Measurements from ENCODE around the gene KIAA1586. TPM values are rescaled to one million over a fixed set of nuclear protein-coding genes. Genes with fewer than 3 reads are reported as not detected.

Gene KIAA1586
- total RNA-seq, 1 donor from 2014 or later: 5.7 TPM

DNA sequence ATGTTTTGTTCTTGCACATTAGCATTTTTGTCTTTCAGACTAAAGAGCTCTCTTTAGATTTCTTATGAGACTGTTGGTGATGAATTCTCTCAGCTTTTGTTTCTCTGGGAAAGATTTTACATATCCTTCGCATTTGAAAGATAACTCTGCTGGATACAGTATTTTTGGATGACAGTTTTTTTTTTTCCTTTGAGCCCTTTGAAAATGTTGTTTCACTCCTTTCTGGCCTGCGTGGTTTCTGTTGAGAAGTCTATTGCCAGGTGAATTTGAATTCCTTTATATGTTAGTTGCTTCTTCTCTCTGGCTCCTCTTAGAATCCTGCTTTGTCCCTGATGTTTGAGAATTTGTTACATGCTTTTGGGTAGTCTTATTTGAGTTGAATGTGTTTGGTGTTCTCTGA, 22.2 kb upstream of the KIAA1586 start:
- intact Hi-C loops (cut with micrococcal nuclease): loop anchor here (5.0 kb wide), 1 partner anchor 117 kb away; no protein-coding TSS in a partner anchor
- Histone ChIP-seq H3K9me3 (replicated peaks) (peaks cover 30% of the 10 kb centered on the region), H3K36me3 (no peaks in the 10 kb centered on the region), H3K27ac (replicated peaks) (no peak overlapping the region), H3K4me1 (no peaks in the 10 kb centered on the region), H3K27me3 (ENCODE audit: low read depth) (no peaks in the 10 kb centered on the region), H3K4me3 (no peak overlapping the region)
- DNase-seq: no peak
- TF ChIP-seq, protein P1, sequence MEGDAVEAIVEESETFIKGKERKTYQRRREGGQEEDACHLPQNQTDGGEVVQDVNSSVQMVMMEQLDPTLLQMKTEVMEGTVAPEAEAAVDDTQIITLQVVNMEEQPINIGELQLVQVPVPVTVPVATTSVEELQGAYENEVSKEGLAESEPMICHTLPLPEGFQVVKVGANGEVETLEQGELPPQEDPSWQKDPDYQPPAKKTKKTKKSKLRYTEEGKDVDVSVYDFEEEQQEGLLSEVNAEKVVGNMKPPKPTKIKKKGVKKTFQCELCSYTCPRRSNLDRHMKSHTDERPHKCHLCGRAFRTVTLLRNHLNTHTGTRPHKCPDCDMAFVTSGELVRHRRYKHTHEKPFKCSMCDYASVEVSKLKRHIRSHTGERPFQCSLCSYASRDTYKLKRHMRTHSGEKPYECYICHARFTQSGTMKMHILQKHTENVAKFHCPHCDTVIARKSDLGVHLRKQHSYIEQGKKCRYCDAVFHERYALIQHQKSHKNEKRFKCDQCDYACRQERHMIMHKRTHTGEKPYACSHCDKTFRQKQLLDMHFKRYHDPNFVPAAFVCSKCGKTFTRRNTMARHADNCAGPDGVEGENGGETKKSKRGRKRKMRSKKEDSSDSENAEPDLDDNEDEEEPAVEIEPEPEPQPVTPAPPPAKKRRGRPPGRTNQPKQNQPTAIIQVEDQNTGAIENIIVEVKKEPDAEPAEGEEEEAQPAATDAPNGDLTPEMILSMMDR (IDR thresholded peaks at IDR 0.05; ENCODE audit: borderline replicate concordance): no peak

DNA sequence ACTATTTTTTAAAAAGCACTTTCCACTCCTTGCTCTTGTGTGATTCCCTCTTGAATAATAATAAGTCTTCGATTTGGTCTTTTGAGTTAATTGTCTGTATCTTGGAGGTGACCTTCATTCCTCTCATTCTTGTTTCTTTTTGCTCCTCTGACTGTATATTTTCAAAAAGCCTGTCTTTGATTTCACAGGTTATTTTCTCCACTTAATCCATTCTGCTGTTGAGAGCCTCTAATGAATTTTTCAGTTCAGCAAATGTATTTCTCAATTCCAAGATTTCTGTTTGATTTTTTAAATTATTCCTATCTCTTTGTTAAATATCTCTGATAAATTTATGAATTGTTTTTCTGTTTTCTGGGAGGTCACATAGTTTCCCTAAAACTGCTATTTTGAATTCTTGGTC, 21.7 kb upstream of the KIAA1586 start:
- H3K4me3 ChIP-seq: no peak overlapping the region
- peaks cover 30% of the 10 kb centered on the region for H3K9me3 ChIP-seq (replicated peaks)
- no peaks in the 10 kb centered on the region for H3K4me1 ChIP-seq
- TF ChIP-seq, protein P1 (IDR thresholded peaks at IDR 0.05; ENCODE audit: borderline replicate concordance): no peak
- intact Hi-C loops (cut with micrococcal nuclease): loop anchor here (5.0 kb wide), 1 partner anchor 117 kb away; no protein-coding TSS in a partner anchor
- no peak for DNase-seq
- no peak overlapping the region for H3K27ac ChIP-seq (replicated peaks)
- no peaks in the 10 kb centered on the region for H3K27me3 ChIP-seq (ENCODE audit: low read depth)
- no peaks in the 10 kb centered on the region for H3K36me3 ChIP-seq

DNA sequence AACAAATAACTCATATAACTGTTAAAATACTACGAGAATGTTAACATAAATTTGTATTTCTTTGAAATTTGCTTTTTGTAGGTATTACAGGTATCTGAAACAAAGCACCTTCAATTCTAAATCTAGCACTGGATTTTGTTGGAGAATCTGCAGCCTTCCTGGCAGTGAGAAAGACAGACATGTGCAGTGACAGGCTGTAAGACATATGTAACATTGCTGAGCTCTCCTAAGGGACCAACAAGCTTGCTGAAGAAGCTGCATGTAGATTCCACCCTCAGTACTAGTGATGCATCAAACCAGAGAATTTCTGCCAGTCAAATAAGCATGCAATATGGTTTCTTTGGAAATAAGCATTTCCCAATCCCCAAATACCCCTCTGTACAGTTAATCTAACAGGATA, 20.5 kb upstream of the KIAA1586 start:
- TF ChIP-seq, protein P1 (IDR thresholded peaks at IDR 0.05; ENCODE audit: borderline replicate concordance): no peak
- intact Hi-C loops (cut with micrococcal nuclease): no loop called here
- Histone ChIP-seq H3K4me3 (no peak overlapping the region), H3K9me3 (replicated peaks) (peaks cover 30% of the 10 kb centered on the region), H3K36me3 (no peaks in the 10 kb centered on the region), H3K4me1 (no peaks in the 10 kb centered on the region), H3K27me3 (ENCODE audit: low read depth) (no peaks in the 10 kb centered on the region), H3K27ac (replicated peaks) (no peak overlapping the region)
- DNase-seq: no peak

DNA sequence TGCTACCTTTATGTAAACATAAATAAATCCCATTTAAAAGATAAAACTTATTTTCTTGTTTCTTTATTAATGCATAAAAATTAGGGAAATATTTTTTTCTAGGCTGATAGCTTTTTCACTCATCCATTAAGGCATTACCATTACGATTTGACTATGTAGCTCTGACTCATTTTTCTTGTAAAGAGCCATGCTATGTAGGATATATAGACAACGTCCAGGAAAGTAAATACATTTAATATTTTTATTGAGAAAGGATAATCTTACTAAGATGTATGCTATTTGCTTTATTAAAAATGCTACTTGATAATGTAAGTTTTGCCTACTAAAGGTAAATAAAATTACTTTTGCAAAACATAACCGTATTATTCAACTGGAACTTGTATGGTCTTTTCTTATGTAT, 19.2 kb upstream of the KIAA1586 start:
- peaks cover 30% of the 10 kb centered on the region for H3K9me3 ChIP-seq (replicated peaks)
- H3K4me1 ChIP-seq: no peaks in the 10 kb centered on the region
- H3K27me3 ChIP-seq (ENCODE audit: low read depth): no peaks in the 10 kb centered on the region
- H3K4me3 ChIP-seq: no peak overlapping the region
- TF ChIP-seq, protein P1 (IDR thresholded peaks at IDR 0.05; ENCODE audit: borderline replicate concordance): no peak
- no peak for DNase-seq
- H3K27ac ChIP-seq (replicated peaks): no peak overlapping the region
- intact Hi-C loops (cut with micrococcal nuclease): no loop called here
- H3K36me3 ChIP-seq: no peaks in the 10 kb centered on the region

DNA sequence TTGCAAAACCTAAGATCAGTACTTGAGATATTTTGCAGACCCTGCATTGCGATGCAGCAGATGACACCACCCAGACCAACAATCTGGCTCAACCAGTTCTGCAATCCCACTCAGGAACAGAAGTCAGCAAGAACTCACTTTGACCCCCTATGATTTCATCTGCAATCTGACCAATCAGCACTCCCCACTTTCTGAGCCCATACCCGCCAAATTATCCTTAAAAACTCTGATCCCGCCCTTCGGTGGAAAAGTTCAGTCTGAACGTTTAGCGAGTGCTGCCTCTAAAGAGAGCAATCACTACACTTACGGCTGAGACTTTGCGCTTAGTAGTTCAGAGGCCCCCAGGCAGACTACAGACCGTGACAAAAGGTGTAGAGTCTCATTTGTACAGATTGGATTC, 17.3 kb upstream of the KIAA1586 start:
- no peaks in the 10 kb centered on the region for H3K4me1 ChIP-seq
- intact Hi-C loops (cut with micrococcal nuclease): no loop called here
- H3K9me3 ChIP-seq (replicated peaks): peaks cover 20% of the 10 kb centered on the region
- no peak overlapping the region for H3K27ac ChIP-seq (replicated peaks)
- H3K4me3 ChIP-seq: no peak overlapping the region
- TF ChIP-seq, protein P1 (IDR thresholded peaks at IDR 0.05; ENCODE audit: borderline replicate concordance): no peak
- H3K36me3 ChIP-seq: no peaks in the 10 kb centered on the region
- no peak for DNase-seq
- no peaks in the 10 kb centered on the region for H3K27me3 ChIP-seq (ENCODE audit: low read depth)

DNA sequence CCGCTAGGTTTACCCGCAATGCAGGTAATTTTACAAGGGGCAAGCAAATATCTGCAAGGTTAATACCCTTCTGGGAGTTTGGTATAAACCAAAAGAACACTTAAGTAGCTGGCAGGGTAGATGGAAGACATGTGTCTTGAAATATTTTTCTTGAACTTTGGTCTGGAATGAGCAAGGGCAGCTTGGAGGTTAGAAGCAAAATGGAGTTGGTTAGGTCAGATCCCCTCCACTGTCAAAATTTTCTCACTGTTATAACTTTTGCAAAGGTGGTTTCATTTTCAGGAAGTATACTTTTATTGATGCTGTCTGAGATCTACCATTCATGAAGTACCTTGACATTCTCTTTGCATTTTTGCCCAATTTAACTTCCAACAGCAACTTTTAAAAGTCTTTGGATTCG, 13.3 kb upstream of the KIAA1586 start:
- H3K4me1 ChIP-seq: no peaks in the 10 kb centered on the region
- no peak overlapping the region for H3K27ac ChIP-seq (replicated peaks)
- no peak for DNase-seq
- TF ChIP-seq, protein P1 (IDR thresholded peaks at IDR 0.05; ENCODE audit: borderline replicate concordance): no peak
- no peaks in the 10 kb centered on the region for H3K36me3 ChIP-seq
- peaks cover 16% of the 10 kb centered on the region for H3K27me3 ChIP-seq (ENCODE audit: low read depth)
- intact Hi-C loops (cut with micrococcal nuclease): no loop called here
- H3K9me3 ChIP-seq (replicated peaks): no peaks in the 10 kb centered on the region
- H3K4me3 ChIP-seq: no peak overlapping the region

Measured in left ventricle myocardium inferior (tissue), 1 donor.